A549 (cell line): ENCODE measurements around the gene DSCAML1. TPM values are rescaled to one million over a fixed set of nuclear protein-coding genes. Genes with fewer than 3 reads are reported as not detected.

ENCODE experiments used
- ATAC-seq, 2 experiments: fragments of 200-7000 bp in 1 of 2; fragments of >200 bp in 1 of 2; cut with Nextera tagmentation in 1 of 2; cut with Tn5 transposase in 1 of 2; 3 replicates each; pipeline versions ENCODE4 v1.8.0 to v1.9.1; 2018 to 2020; ENCODE audit warnings: mild to moderate bottlenecking in 1 of 2, moderate library complexity in 1 of 2
- CTCF ChIA-PET: fragments of 300-600 bp; sonication (Branson Sonifier 250); formaldehyde crosslinking; extraction: SDS; loops from one replicate; lab custom pipeline; 2021; ENCODE audit warnings: antibody characterized with exemption, inconsistent platforms; lab: Yijun Ruan, JAX
- POLR2A ChIA-PET: fragments of 350-600 bp; formaldehyde crosslinking; extraction: SDS; loops from one replicate; lab custom pipeline; 2021; ENCODE audit warnings: antibody characterized with exemption, inconsistent platforms; lab: Yijun Ruan, JAX
- DNase-seq, 2 experiments: peaks; one replicate each; pipeline versions ENCODE4 v3.0.0 to v3.0.0-alpha.2; 2011 to 2016; ENCODE audit warnings: low read depth in 1 of 2, low spot score in 1 of 2
- FAIRE-seq: peaks from 2 replicates; lab custom pipeline; 2011; peaks lifted over from hg19 to GRCh38; lab: Jason Lieb, UNC
- H3K27ac ChIP-seq, 2 experiments: fragments of >200 bp; sonication (Bioruptor Twin); formaldehyde crosslinking; 3 replicates each; pipeline ENCODE4 v1.5.1; 2016 to 2017
- H3K4me1 ChIP-seq: fragments of >200 bp; sonication (Bioruptor Twin); formaldehyde crosslinking; 3 replicates; pipeline ENCODE4 v1.6.1; 2016
- H3K4me2 ChIP-seq: fragments of >200 bp; sonication (Bioruptor Twin); formaldehyde crosslinking; 3 replicates; pipeline ENCODE4 v1.6.1; 2016
- H3K4me3 ChIP-seq: fragments of >200 bp; sonication (Bioruptor Twin); formaldehyde crosslinking; 3 replicates; pipeline ENCODE4 v1.5.1; 2016
- H3K9me3 ChIP-seq: fragments of >200 bp; sonication (Bioruptor Twin); formaldehyde crosslinking; 3 replicates; pipeline ENCODE4 v1.6.1; 2016
- ATOH8 ChIP-seq: fragments of 250-450 bp; sonication (Bioruptor Pico); IDR thresholded peaks from 2 replicates; pipeline ENCODE4 v1.5.0; 2020; ENCODE audit warnings: low read depth, mild to moderate bottlenecking, moderate library complexity
- BHLHE40 ChIP-seq: IDR thresholded peaks from 2 replicates; pipeline ENCODE4 v1.6.1; 2012; ENCODE audit warnings: low read depth, low read length, inconsistent platforms
- E2F6 ChIP-seq: IDR thresholded peaks from 2 replicates; pipeline ENCODE4 v1.6.1; 2012; ENCODE audit warnings: low read depth, borderline replicate concordance
- EHF ChIP-seq: fragments of 250-450 bp; sonication (Bioruptor Pico); IDR thresholded peaks from 2 replicates; pipeline ENCODE4 v1.5.0; 2020; ENCODE audit warnings: mild to moderate bottlenecking
- ELK1 ChIP-seq: fragments of 150-350 bp; IDR thresholded peaks from 2 replicates; pipeline ENCODE4 v1.6.1; 2014; ENCODE audit warnings: low read depth, mild to moderate bottlenecking, low read length
- FOSB ChIP-seq: fragments of 250-450 bp; sonication (Bioruptor Pico); IDR thresholded peaks from 2 replicates; pipeline ENCODE4 v1.5.0; 2020; ENCODE audit warnings: mild to moderate bottlenecking, moderate library complexity
- GATA3 ChIP-seq: IDR thresholded peaks from 2 replicates; pipeline ENCODE4 v1.6.1; 2012; ENCODE audit warnings: borderline replicate concordance
- HDAC2 ChIP-seq: fragments of 200-600 bp; sonication (generic); IDR thresholded peaks from 2 replicates; pipeline ENCODE4 v1.6.1; 2016
- HEYL ChIP-seq: fragments of 250-450 bp; sonication (Bioruptor Pico); IDR thresholded peaks from 2 replicates; pipeline ENCODE4 v1.8.0; 2021; ENCODE audit warnings: mild to moderate bottlenecking, moderate library complexity
- MAFK ChIP-seq: fragments of 450-650 bp; IDR thresholded peaks from 2 replicates; pipeline ENCODE4 v1.6.1; 2014; ENCODE audit not compliant: partially characterized antibody
- NFE2L2 ChIP-seq: fragments of 150-350 bp; conservative IDR thresholded peaks from 2 replicates; pipeline ENCODE4 v1.6.1; 2014; ENCODE audit warnings: low read length
- NPAS2 ChIP-seq: fragments of 250-450 bp; sonication (Bioruptor Pico); IDR thresholded peaks from 2 replicates; pipeline ENCODE4 v1.8.0; 2022; ENCODE audit warnings: mild to moderate bottlenecking, moderate library complexity, borderline replicate concordance
- NR3C1 ChIP-seq: fragments of >200 bp; sonication (Bioruptor Twin); formaldehyde crosslinking; IDR thresholded peaks from 3 replicates; pipeline ENCODE4 v1.6.1; 2017
- POLR2AphosphoS2 ChIP-seq: conservative IDR thresholded peaks from 2 replicates; pipeline ENCODE4 v1.6.1; 2012; ENCODE audit warnings: low read length, improper control_type of control experiment, inconsistent platforms
- RAD21 ChIP-seq, 2 experiments: fragments of >200 bp in 1 of 2; sonication (Bioruptor Twin) in 1 of 2; formaldehyde crosslinking in 1 of 2; IDR thresholded peaks in 1 of 2; conservative IDR thresholded peaks in 1 of 2; 2 replicates in 1 of 2; 3 replicates in 1 of 2; pipeline ENCODE4 v1.6.1; 2012 to 2018; ENCODE audit warnings: inconsistent platforms in 1 of 2
- REST ChIP-seq: fragments of 200-600 bp; sonication (generic); IDR thresholded peaks from 2 replicates; pipeline ENCODE4 v1.6.1; 2016; ENCODE audit warnings: antibody characterized with exemption, mild to moderate bottlenecking, moderate library complexity
- TP53 ChIP-seq: fragments of 250-450 bp; sonication (Bioruptor Pico); IDR thresholded peaks from 2 replicates; pipeline ENCODE4 v1.5.0; 2021; ENCODE audit warnings: mild to moderate bottlenecking, moderate library complexity
- ZNF302 ChIP-seq: fragments of 250-450 bp; sonication (Bioruptor Pico); IDR thresholded peaks from 2 replicates; pipeline ENCODE4 v1.9.0; 2021; ENCODE audit warnings: inconsistent platforms, mild to moderate bottlenecking, moderate library complexity
- WGBS: methylation state at CpG from one replicate; pipeline ENCODE4 v1.1.6; 2017; ENCODE audit errors: missing lambda C conversion rate; 5-methylcytosine and 5-hydroxymethylcytosine counted together
- polyA plus RNA-seq, 4 experiments: library from polyadenylated mRNA; depleted of rRNA in 3 of 4; stranded (reverse); fragments of >200 nt; fragmentation: RNase III in 1 of 4; extraction: RNeasy Plus Mini Kit Qiagen cat#74134 plus additional on column Dnase treatment in 1 of 4; gene quantifications; 2 replicates in 3 of 4; 3 replicates in 1 of 4; pipeline ENCODE4 v1.2.3, GENCODE V29; 2011 to 2017

The DSCAML1 gene
- polyA plus RNA-seq, 2 of the 4 experiments (the other 2 are of a cell fraction): 0.12 to 0.31 TPM

- no peaks in the 10 kb centered on the region for H3K9me3 ChIP-seq
- 5% methylated on average over 4 of the region's 4 CpGs for WGBS
- no peak overlapping the region for H3K4me3 ChIP-seq
- POLR2A ChIA-PET: no interaction called here
- 0 out of 6 replicates have a peak overlapping the region, but pooled peaks of 1 of the 2 experiments have one; percentile 24 for H3K27ac ChIP-seq
- TF ChIP-seq HEYL (CRISPR knock-in tag) (no peak), TP53 (CRISPR knock-in tag) (no peak), ATOH8 (CRISPR knock-in tag) (no peak), ELK1 (no peak), NPAS2 (no peak), NR3C1 (no peak)
- DNase-seq: peak; percentile 20 to 27
- CTCF ChIA-PET: no interaction called here
- H3K4me2 ChIP-seq: 0 out of 3 replicates have a peak overlapping the region, but pooled peaks have one; percentile 12
- peaks cover 13% of the 10 kb centered on the region; the same call in 2 of the 3 replicates for H3K4me1 ChIP-seq
- no peak for FAIRE-seq
- peak in 1 of 2 experiments; percentile 60; a peak in 3 of 6 replicates for ATAC-seq
These were observed 187.0 kb downstream of the DSCAML1 start for GRCh38 chr11:117610045-117610444.

GRCh38 chr11:117607449-117607848 lies 189.6 kb downstream of the DSCAML1 start:
- no peak overlapping the region for H3K4me3 ChIP-seq
- H3K9me3 ChIP-seq: no peaks in the 10 kb centered on the region
- WGBS: 95% methylated on average over 5 of the region's 5 CpGs
- TF ChIP-seq EHF (CRISPR knock-in tag) (no peak), MAFK (no peak), RAD21 (conservative IDR thresholded peaks at IDR 0.05 in 1 of 2, IDR thresholded peaks at IDR 0.05 in 1 of 2) (no peak), NFE2L2 (no peak)
- TF ChIP-seq, all 56 proteins: peak for 0
- DNase-seq (no peak), ATAC-seq (no peak), FAIRE-seq (no peak)
- Histone ChIP-seq H3K27ac (no peak overlapping the region), H3K4me1 (peaks cover 13% of the 10 kb centered on the region; the same call in 2 of the 3 replicates), H3K4me2 (no peak overlapping the region)
- CTCF ChIA-PET: no interaction called here
- POLR2A ChIA-PET: no interaction called here

- H3K4me1 ChIP-seq: peaks cover 13% of the 10 kb centered on the region; the same call in 2 of the 3 replicates
- FAIRE-seq (no peak), ATAC-seq (no peak)
- no peak overlapping the region for H3K4me3 ChIP-seq
- POLR2A ChIA-PET: no interaction called here
- H3K4me2 ChIP-seq: no peak overlapping the region
- no peaks in the 10 kb centered on the region for H3K9me3 ChIP-seq
- no peak overlapping the region for H3K27ac ChIP-seq
- TF ChIP-seq POLR2AphosphoS2 (no peak), REST (no peak), EHF (CRISPR knock-in tag) (no peak), HDAC2 (no peak), TP53 (CRISPR knock-in tag) (no peak), E2F6 (no peak), ZNF302 (CRISPR knock-in tag) (no peak), FOSB (CRISPR knock-in tag) (no peak), HEYL (CRISPR knock-in tag) (no peak), MAFK (no peak), GATA3 (no peak), BHLHE40 (no peak)
- TF ChIP-seq, all 56 proteins: peak for 0
- DNase-seq: no peak
- 86% methylated on average over 3 of the region's 5 CpGs for WGBS
- CTCF ChIA-PET: no interaction called here
These were observed 190.2 kb downstream of the DSCAML1 start for GRCh38 chr11:117606790-117607189.
